ENCODE measurements around the gene RLN1.

Gene RLN1

GRCh38 chr9:5375790-5376477 lies 36.3 kb upstream of the RLN1 start:
- H3K4me3 Mint-ChIP-seq = no peak overlapping the region
- H3K9me3 Mint-ChIP-seq = peaks cover 4% of the 10 kb centered on the region
- no peak for DNase-seq
- TF ChIP-seq, protein P1, sequence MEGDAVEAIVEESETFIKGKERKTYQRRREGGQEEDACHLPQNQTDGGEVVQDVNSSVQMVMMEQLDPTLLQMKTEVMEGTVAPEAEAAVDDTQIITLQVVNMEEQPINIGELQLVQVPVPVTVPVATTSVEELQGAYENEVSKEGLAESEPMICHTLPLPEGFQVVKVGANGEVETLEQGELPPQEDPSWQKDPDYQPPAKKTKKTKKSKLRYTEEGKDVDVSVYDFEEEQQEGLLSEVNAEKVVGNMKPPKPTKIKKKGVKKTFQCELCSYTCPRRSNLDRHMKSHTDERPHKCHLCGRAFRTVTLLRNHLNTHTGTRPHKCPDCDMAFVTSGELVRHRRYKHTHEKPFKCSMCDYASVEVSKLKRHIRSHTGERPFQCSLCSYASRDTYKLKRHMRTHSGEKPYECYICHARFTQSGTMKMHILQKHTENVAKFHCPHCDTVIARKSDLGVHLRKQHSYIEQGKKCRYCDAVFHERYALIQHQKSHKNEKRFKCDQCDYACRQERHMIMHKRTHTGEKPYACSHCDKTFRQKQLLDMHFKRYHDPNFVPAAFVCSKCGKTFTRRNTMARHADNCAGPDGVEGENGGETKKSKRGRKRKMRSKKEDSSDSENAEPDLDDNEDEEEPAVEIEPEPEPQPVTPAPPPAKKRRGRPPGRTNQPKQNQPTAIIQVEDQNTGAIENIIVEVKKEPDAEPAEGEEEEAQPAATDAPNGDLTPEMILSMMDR (IDR thresholded peaks at IDR 0.05) = no peak
- H3K4me1 Mint-ChIP-seq = no peaks in the 10 kb centered on the region
- H3K36me3 Mint-ChIP-seq (ENCODE audit: low read depth) = no peaks in the 10 kb centered on the region
- H3K27ac Mint-ChIP-seq = no peak overlapping the region
- H3K27me3 Mint-ChIP-seq (ENCODE audit: low read depth, poor library complexity) = no peaks in the 10 kb centered on the region

DNA sequence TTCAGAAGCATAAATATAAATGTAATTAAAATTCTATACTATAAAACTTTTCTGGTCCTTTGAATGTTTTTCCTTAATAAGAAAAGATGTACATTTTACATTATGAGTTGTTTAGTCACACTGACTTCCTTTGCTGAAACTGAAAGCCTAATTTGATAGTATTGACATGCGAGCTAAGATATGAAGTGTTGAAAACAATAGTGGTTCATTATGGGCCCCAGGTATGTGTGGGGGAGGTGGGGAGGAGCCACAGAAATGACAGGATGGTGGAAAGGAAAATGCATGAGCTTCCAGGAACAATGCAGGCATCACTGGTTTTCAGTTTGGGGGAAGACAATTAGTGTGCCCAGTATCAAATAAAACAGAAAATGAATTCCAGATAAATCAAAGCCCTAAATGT lies 35.4 kb upstream of the RLN1 start:
- Mint-ChIP-seq H3K4me1 (no peaks in the 10 kb centered on the region), H3K9me3 (peaks cover 4% of the 10 kb centered on the region), H3K36me3 (ENCODE audit: low read depth) (no peaks in the 10 kb centered on the region), H3K27me3 (ENCODE audit: low read depth, poor library complexity) (no peaks in the 10 kb centered on the region), H3K27ac (no peak overlapping the region), H3K4me3 (no peak overlapping the region)
- DNase-seq = no peak
- TF ChIP-seq, protein P1 (IDR thresholded peaks at IDR 0.05) = no peak

DNA sequence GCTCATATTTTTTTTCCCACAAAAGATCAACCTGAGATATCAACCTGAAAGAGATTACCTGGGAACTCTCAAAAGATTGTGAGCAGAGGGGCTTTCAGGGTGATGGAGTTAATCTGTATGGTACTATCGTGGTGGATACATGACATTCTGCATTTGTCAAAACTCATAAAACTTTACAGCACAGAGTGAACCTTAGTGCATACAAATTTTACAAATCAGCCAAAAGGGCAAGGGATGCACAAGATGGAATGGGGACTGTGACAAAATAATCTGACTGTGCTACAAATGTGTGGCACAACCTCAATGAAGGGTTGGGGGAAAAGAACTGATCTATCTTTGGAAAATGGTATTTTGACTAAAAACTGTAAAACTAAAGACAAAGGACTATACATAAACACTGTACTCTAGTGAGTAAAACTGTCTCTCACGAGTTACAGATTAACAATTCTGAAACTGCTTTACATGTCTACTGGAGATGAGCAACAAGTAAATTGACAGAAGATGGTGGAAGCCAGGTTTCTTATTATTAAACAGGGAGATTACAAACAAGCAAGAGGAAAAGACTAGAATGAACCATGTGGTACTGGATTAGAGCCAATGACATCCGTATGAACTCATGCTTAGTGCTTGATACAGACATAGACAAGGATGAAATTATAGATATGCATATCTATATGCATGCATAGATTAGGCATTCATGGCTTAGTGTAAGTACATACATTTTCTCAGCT lies 24.8 kb upstream of the RLN1 start:
- Mint-ChIP-seq H3K27ac (no peak overlapping the region), H3K4me3 (no peak overlapping the region), H3K9me3 (peaks cover 11% of the 10 kb centered on the region), H3K4me1 (no peaks in the 10 kb centered on the region), H3K27me3 (ENCODE audit: low read depth, poor library complexity) (no peaks in the 10 kb centered on the region), H3K36me3 (ENCODE audit: low read depth) (no peaks in the 10 kb centered on the region)
- DNase-seq = no peak
- TF ChIP-seq, protein P1 (IDR thresholded peaks at IDR 0.05) = no peak

- no peak for DNase-seq
- no peaks in the 10 kb centered on the region for H3K36me3 Mint-ChIP-seq (ENCODE audit: low read depth)
- TF ChIP-seq, protein P1 (IDR thresholded peaks at IDR 0.05) = no peak
- no peaks in the 10 kb centered on the region for H3K4me1 Mint-ChIP-seq
- H3K9me3 Mint-ChIP-seq = no peaks in the 10 kb centered on the region
- H3K27ac Mint-ChIP-seq = no peak overlapping the region
- H3K27me3 Mint-ChIP-seq (ENCODE audit: low read depth, poor library complexity) = no peaks in the 10 kb centered on the region
- H3K4me3 Mint-ChIP-seq = no peak overlapping the region
Observed at GRCh38 chr9:5361326-5362010, 21.8 kb upstream of the RLN1 start.

GRCh38 chr9:5360341-5360740 lies 20.7 kb upstream of the RLN1 start:
- DNase-seq = no peak
- H3K4me3 Mint-ChIP-seq = no peak overlapping the region
- H3K27ac Mint-ChIP-seq = no peak overlapping the region
- no peaks in the 10 kb centered on the region for H3K27me3 Mint-ChIP-seq (ENCODE audit: low read depth, poor library complexity)
- TF ChIP-seq, protein P1 (IDR thresholded peaks at IDR 0.05) = no peak
- H3K4me1 Mint-ChIP-seq = no peaks in the 10 kb centered on the region
- no peaks in the 10 kb centered on the region for H3K36me3 Mint-ChIP-seq (ENCODE audit: low read depth)
- no peaks in the 10 kb centered on the region for H3K9me3 Mint-ChIP-seq

Measured in nephron progenitor cell (in vitro differentiated cells).